GM19193 (cell line): ENCODE data around the gene KIAA1755.

Experiments
- POLR2A ChIP-seq: IDR thresholded peaks from 4 replicates; pipeline ENCODE4 v1.6.1; 2011; ENCODE audit not compliant: insufficient read depth, insufficient read length; ENCODE audit errors: extremely low read depth

KIAA1755 gene

GRCh38 chr20:38297916-38298674, 37.6 kb upstream of the KIAA1755 start:
- TF ChIP-seq POLR2A: no peak

GRCh38 chr20:38296433-38296832, 35.9 kb upstream of the KIAA1755 start:
- TF ChIP-seq POLR2A: no peak

GRCh38 chr20:38295811-38296210, 35.3 kb upstream of the KIAA1755 start:
- TF ChIP-seq POLR2A: no peak

GRCh38 chr20:38294076-38294591, 33.6 kb upstream of the KIAA1755 start:
- TF ChIP-seq POLR2A: no peak

- TF ChIP-seq POLR2A: no peak
Measured at GRCh38 chr20:38293491-38294065, 33.0 kb upstream of the KIAA1755 start.

- no peak for TF ChIP-seq POLR2A
Measured at GRCh38 chr20:38291966-38292365, 31.4 kb upstream of the KIAA1755 start.

GRCh38 chr20:38290829-38291814, 30.6 kb upstream of the KIAA1755 start:
- TF ChIP-seq POLR2A: no peak

GRCh38 chr20:38286586-38287531, 26.3 kb upstream of the KIAA1755 start:
- TF ChIP-seq POLR2A: no peak

GRCh38 chr20:38284893-38285444, 24.4 kb upstream of the KIAA1755 start:
- TF ChIP-seq POLR2A: no peak

GRCh38 chr20:38283236-38283635, 22.7 kb upstream of the KIAA1755 start:
- no peak for TF ChIP-seq POLR2A

- TF ChIP-seq POLR2A: no peak
Measured at GRCh38 chr20:38278763-38279162, 18.2 kb upstream of the KIAA1755 start.

- TF ChIP-seq POLR2A: no peak
Measured at GRCh38 chr20:38278131-38278530, 17.6 kb upstream of the KIAA1755 start.

GRCh38 chr20:38277691-38278090, 17.2 kb upstream of the KIAA1755 start:
- TF ChIP-seq POLR2A: no peak

- no peak for TF ChIP-seq POLR2A
Measured at GRCh38 chr20:38277285-38277684, 16.8 kb upstream of the KIAA1755 start.
